ENCODE measurements around the gene NAIF1. TPM values are rescaled to one million over a fixed set of nuclear protein-coding genes. Genes with fewer than 3 reads are reported as not detected.
A peak's percentile ranks its signal among the peaks of the same experiment; 100 is the strongest.

The NAIF1 gene
- total and polyA plus RNA-seq, 10 of the 15 experiments (the other 5 are each of a cell fraction or from before 2014, with no cell fraction given) = 2.4 to 14.2 (median 7.1) TPM

DNA sequence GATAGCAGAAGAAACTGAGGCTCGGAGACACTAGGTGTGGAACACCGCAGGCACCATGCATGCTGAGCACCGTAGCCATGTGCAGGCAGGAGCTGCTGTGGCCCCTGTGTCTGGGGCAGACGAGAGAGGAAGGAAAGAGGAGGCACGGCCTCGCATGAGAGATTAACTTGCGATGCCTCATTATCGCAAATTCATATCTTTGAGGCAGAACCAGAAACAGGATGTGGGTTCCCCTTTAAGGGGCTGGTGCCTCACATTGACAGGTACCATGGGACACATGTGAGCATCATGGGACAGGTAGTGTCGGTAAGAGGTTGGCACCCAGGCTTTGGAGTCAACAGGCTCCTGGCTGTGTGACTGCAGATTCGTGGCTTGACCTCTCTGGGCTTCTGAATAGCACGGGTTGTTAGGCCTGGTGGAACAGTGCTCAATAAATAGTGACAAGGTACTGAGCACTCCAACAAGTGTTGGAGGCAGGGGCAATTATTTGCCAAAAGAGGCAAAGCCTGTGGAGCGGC is 40.8 kb downstream of the NAIF1 start:
- Histone ChIP-seq H3K36me3 (ENCODE audit: control insufficient read depth in 2 of 2, insufficient read depth in 2 of 2, low read length in 1 of 2) (no peaks in the 10 kb centered on the region), H3K79me2 (ENCODE audit: control insufficient read depth, insufficient read depth, low read length) (no peaks in the 10 kb centered on the region), H4K20me1 (ENCODE audit: control insufficient read depth, insufficient read depth) (no peaks in the 10 kb centered on the region), H3K9ac (ENCODE audit: control insufficient read depth, insufficient read depth, low read length) (peak overlapping the region; percentile 40), H3K27me3 (replicated peaks in 1 of 2; ENCODE audit: control insufficient read depth in 2 of 2, insufficient read depth in 2 of 2, low read length in 1 of 2) (no peaks in the 10 kb centered on the region), H2AFZ (ENCODE audit: control insufficient read depth, low read depth, low read length) (peak overlapping the region; percentile 3), H3K4me2 (ENCODE audit: control insufficient read depth, insufficient read depth) (peak overlapping the region; percentile 88), H3K4me1 (ENCODE audit: control insufficient read depth, insufficient read depth, low read length) (peaks cover 52% of the 10 kb centered on the region), H3K4me3 (no peak overlapping the region), H3K9me3 (replicated peaks; ENCODE audit: control insufficient read depth, insufficient read depth, low read length) (no peaks in the 10 kb centered on the region; the same call in 2 of the 3 replicates), H3K27ac (ENCODE audit: control insufficient read depth, insufficient read depth) (peak overlapping the region; percentile 55)
- BruUV-seq (replicated peaks) = no TSS peak
- ChIA-PET POLR2A (interaction anchor here (0.8 to 2.7 kb wide), 4 partner anchors 10 to 72 kb away, joined by 3 to 9 read pairs (median 3); no protein-coding TSS in a partner anchor), RAD21 (ENCODE audit: unreplicated experiment) (interaction anchor here (1.0 to 4.0 kb wide), 5 partner anchors 9 to 73 kb away, joined by 3 to 28 read pairs (median 4); no protein-coding TSS in a partner anchor), SMC1A (ENCODE audit: uncharacterized antibody, unreplicated experiment) (interaction anchor here (0.8 to 3.0 kb wide), 5 partner anchors 8 to 83 kb away, joined by 3 to 14 read pairs (median 4); no protein-coding TSS in a partner anchor), CTCF (interaction anchor here (0.7 to 16.0 kb wide), 7 partner anchors 9 to 215 kb away, joined by 3 to 332 read pairs (median 16); no protein-coding TSS in a partner anchor)
- intact Hi-C loops (cut with micrococcal nuclease; ENCODE audit: unreplicated experiment) = no loop called here
- FAIRE-seq (peak; percentile 74), DNase-seq (ENCODE audit: low read depth, low spot score) (peak; percentile 86), ATAC-seq (peak; percentile 80)
- WGBS (ENCODE audit: insufficient coverage, insufficient replicate concordance, low lambda C conversion rate, missing lambda C conversion rate) = 4% methylated on average over 12 of the region's 12 CpGs
- in situ Hi-C loops (cut with MboI) = no loop called here
- TF ChIP-seq IRF4 (IDR thresholded peaks at IDR 0.05; ENCODE audit: low read depth, low read length) (no peak), TARDBP (IDR thresholded peaks at IDR 0.05; ENCODE audit: borderline replicate concordance) (no peak), NR2F1 (conservative IDR thresholded peaks at IDR 0.05) (no peak), KAT2A (conservative IDR thresholded peaks at IDR 0.05; ENCODE audit: control insufficient read depth, low read depth, low read length) (no peak), RAD21 (IDR thresholded peaks at IDR 0.05; ENCODE audit: insufficient read depth, low read depth, low read length) (no peak), WRNIP1 (IDR thresholded peaks at IDR 0.05; ENCODE audit: borderline replicate concordance, low read depth, low read length) (no peak), MTA2 (IDR thresholded peaks at IDR 0.05; ENCODE audit: low read depth) (peak; percentile 76), LARP7 (IDR thresholded peaks at IDR 0.05) (no peak), SIX5 (IDR thresholded peaks at IDR 0.05; ENCODE audit: low read depth, low read length, severe bottlenecking) (no peak), TCF12 (IDR thresholded peaks at IDR 0.05; ENCODE audit: low read depth, low read length) (0 out of 2 replicates have a peak, but pooled peaks have one; percentile 18), ZBTB33 (IDR thresholded peaks at IDR 0.05) (no peak), CHD4 (IDR thresholded peaks at IDR 0.05) (0 out of 2 replicates have a peak, but pooled peaks have one; percentile 84), MYB (IDR thresholded peaks at IDR 0.05; ENCODE audit: borderline replicate concordance, low read depth, low read length) (no peak), SMC3 (IDR thresholded peaks at IDR 0.05; ENCODE audit: borderline replicate concordance, low read length) (no peak), ZNF207 (IDR thresholded peaks at IDR 0.05; ENCODE audit: borderline replicate concordance) (no peak), MEF2A (IDR thresholded peaks at IDR 0.05; ENCODE audit: insufficient read depth, low read depth, low read length) (no peak), SUPT20H (IDR thresholded peaks at IDR 0.05; ENCODE audit: borderline replicate concordance, control insufficient read depth, low read depth, low read length) (no peak)
- TF ChIP-seq, protein P1, sequence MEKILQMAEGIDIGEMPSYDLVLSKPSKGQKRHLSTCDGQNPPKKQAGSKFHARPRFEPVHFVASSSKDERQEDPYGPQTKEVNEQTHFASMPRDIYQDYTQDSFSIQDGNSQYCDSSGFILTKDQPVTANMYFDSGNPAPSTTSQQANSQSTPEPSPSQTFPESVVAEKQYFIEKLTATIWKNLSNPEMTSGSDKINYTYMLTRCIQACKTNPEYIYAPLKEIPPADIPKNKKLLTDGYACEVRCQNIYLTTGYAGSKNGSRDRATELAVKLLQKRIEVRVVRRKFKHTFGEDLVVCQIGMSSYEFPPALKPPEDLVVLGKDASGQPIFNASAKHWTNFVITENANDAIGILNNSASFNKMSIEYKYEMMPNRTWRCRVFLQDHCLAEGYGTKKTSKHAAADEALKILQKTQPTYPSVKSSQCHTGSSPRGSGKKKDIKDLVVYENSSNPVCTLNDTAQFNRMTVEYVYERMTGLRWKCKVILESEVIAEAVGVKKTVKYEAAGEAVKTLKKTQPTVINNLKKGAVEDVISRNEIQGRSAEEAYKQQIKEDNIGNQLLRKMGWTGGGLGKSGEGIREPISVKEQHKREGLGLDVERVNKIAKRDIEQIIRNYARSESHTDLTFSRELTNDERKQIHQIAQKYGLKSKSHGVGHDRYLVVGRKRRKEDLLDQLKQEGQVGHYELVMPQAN (conservative IDR thresholded peaks at IDR 0.05) = no peak
- TF ChIP-seq, protein P2, sequence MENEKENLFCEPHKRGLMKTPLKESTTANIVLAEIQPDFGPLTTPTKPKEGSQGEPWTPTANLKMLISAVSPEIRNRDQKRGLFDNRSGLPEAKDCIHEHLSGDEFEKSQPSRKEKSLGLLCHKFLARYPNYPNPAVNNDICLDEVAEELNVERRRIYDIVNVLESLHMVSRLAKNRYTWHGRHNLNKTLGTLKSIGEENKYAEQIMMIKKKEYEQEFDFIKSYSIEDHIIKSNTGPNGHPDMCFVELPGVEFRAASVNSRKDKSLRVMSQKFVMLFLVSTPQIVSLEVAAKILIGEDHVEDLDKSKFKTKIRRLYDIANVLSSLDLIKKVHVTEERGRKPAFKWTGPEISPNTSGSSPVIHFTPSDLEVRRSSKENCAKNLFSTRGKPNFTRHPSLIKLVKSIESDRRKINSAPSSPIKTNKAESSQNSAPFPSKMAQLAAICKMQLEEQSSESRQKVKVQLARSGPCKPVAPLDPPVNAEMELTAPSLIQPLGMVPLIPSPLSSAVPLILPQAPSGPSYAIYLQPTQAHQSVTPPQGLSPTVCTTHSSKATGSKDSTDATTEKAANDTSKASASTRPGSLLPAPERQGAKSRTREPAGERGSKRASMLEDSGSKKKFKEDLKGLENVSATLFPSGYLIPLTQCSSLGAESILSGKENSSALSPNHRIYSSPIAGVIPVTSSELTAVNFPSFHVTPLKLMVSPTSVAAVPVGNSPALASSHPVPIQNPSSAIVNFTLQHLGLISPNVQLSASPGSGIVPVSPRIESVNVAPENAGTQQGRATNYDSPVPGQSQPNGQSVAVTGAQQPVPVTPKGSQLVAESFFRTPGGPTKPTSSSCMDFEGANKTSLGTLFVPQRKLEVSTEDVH (IDR thresholded peaks at IDR 0.05; ENCODE audit: low read depth, partially characterized antibody) = no peak
